ENCODE results near the gene GALNT16. TPM values are rescaled to one million over a fixed set of nuclear protein-coding genes. Genes with fewer than 3 reads are reported as not detected.

GALNT16 gene
- total and polyA plus RNA-seq, 4 donors, result 6.5 to 16.1 (median 8.9) TPM

DNA sequence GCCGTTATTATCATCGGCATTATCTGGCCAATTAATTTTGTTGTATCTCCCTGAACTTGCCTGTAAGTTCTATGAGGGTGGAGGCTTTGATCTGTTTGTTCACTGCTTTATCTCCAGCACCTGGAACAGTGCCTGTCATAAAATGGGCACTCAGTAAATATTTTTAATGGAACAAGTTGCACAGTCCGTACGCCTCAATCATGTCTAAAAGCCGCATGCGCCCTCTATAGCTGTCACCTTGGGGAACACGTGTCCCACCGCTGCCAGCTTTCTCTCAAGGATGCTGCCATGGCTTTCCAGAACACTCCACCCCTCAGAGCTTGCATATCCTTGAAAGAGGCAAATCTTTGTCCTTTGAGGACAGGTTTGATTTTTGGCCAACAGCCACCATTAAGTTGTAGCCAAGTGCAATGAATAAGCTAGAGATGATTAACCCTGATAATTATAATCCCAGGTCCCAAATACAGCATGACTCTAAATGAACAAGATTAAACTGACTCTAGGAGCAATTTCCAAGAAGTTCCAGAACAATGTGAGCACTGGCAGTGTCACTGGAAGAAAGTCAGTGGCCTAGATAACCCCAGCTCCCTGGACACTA lies 83.1 kb downstream of the GALNT16 start:
- H3K27me3 ChIP-seq (ENCODE audit: control insufficient read depth in 1 of 2, insufficient read depth in 2 of 2, low read length in 1 of 2), result no peaks in the 10 kb centered on the region
- no peak for ATAC-seq (ENCODE audit: low FRiP score)
- intact Hi-C loops (cut with DNase I), result no loop called here
- WGBS, 2 donors, result 44 to 55% methylated on average over 8 of the region's 8 CpGs
- no peak overlapping the region for H3K27ac ChIP-seq (ENCODE audit: low read depth in 1 of 2, low read length in 2 of 2)
- H3K36me3 ChIP-seq (ENCODE audit: control insufficient read depth in 1 of 2, insufficient read depth in 2 of 2, low read length in 1 of 2), result no peaks in the 10 kb centered on the region
- no peak overlapping the region for H3K4me3 ChIP-seq (ENCODE audit: low read length in 2 of 2)
- no peaks in the 10 kb centered on the region for H3K4me1 ChIP-seq (ENCODE audit: control insufficient read depth in 1 of 2, insufficient read depth in 2 of 2, low read length in 2 of 2)
- H3K9me3 ChIP-seq (ENCODE audit: control insufficient read depth, low read length), result no peaks in the 10 kb centered on the region
- DNase-seq, result no peak

DNA sequence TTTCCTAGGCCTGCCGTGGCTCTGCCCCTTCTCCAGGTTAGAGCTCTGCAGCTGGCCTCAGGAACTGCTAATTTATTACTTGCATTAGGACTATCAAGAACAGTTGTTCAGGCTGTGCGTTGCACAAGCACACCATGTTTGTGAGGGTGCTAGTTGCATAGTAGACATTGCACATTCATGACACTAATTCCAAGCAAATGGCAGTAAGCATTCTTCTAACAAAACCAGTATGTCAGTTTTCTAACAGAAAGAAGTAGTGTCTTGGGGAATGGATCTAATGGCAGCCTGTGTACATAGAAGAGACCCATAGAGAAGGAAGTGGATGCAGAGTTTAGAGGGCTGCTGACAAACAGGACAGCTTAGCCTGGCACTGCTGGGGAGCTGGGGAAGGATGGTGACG lies 84.2 kb downstream of the GALNT16 start:
- no peaks in the 10 kb centered on the region for H3K9me3 ChIP-seq (ENCODE audit: control insufficient read depth, low read length)
- H3K36me3 ChIP-seq (ENCODE audit: control insufficient read depth in 1 of 2, insufficient read depth in 2 of 2, low read length in 1 of 2), result no peaks in the 10 kb centered on the region
- no peaks in the 10 kb centered on the region for H3K27me3 ChIP-seq (ENCODE audit: control insufficient read depth in 1 of 2, insufficient read depth in 2 of 2, low read length in 1 of 2)
- WGBS, 2 donors, result 91 to 98% methylated on average over 3 of the region's 3 CpGs
- H3K4me3 ChIP-seq (ENCODE audit: low read length in 2 of 2), result no peak overlapping the region
- H3K4me1 ChIP-seq (ENCODE audit: control insufficient read depth in 1 of 2, insufficient read depth in 2 of 2, low read length in 2 of 2), result no peaks in the 10 kb centered on the region
- intact Hi-C loops (cut with DNase I), result no loop called here
- H3K27ac ChIP-seq (ENCODE audit: low read depth in 1 of 2, low read length in 2 of 2), result no peak overlapping the region
- ATAC-seq (ENCODE audit: low FRiP score) (no peak), DNase-seq (no peak)

DNA sequence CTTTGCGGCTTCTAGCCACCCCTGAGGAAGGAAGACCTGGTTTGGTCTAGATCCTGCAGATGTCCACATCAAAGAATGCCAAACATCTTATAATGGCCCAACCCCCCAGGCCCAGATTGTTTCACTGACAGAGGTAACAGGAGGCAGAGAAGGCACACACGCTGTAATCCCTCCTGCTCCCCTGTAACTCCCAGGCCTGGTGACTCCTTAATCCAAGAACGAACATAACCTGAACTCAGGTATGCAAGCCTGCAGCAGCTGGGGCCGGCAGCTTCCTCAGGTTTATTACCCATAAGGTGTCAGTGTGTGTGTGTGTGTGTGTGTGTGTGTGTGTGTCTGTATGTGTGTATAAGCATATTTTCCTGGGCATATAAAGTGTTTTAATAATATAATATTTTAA lies 85.4 kb downstream of the GALNT16 start:
- H3K36me3 ChIP-seq (ENCODE audit: control insufficient read depth in 1 of 2, insufficient read depth in 2 of 2, low read length in 1 of 2), result no peaks in the 10 kb centered on the region
- no peaks in the 10 kb centered on the region for H3K4me1 ChIP-seq (ENCODE audit: control insufficient read depth in 1 of 2, insufficient read depth in 2 of 2, low read length in 2 of 2)
- no peaks in the 10 kb centered on the region for H3K9me3 ChIP-seq (ENCODE audit: control insufficient read depth, low read length)
- 66 to 77% methylated on average over 4 of the region's 4 CpGs for WGBS, 2 donors
- DNase-seq, result no peak
- intact Hi-C loops (cut with DNase I), result no loop called here
- no peak overlapping the region for H3K27ac ChIP-seq (ENCODE audit: low read depth in 1 of 2, low read length in 2 of 2)
- no peaks in the 10 kb centered on the region for H3K27me3 ChIP-seq (ENCODE audit: control insufficient read depth in 1 of 2, insufficient read depth in 2 of 2, low read length in 1 of 2)
- ATAC-seq (ENCODE audit: low FRiP score), result no peak
- no peak overlapping the region for H3K4me3 ChIP-seq (ENCODE audit: low read length in 2 of 2)

DNA sequence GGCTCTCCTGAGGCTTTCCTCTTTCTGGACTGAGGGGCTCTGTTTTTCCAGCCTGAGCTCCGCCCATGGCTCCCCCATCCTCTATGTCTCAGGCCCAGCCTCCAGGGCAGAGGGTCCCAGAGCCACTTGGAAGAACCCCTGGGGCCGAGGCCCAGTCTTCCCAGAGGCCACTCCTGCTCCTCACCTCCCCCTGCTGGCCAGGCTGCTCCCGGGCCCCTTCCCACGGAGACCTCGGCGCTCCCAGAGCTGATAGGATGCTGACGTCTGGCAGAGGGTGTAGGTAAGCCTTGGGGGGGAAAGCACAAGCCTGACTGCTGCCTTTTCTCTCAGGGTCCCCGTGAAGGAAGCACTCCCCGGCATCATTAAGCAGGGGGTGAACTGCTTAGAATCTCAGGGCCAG lies 86.8 kb downstream of the GALNT16 start:
- intact Hi-C loops (cut with DNase I), result no loop called here
- no peak for ATAC-seq (ENCODE audit: low FRiP score)
- Histone ChIP-seq H3K4me3 (ENCODE audit: low read length in 2 of 2) (no peak overlapping the region), H3K9me3 (ENCODE audit: control insufficient read depth, low read length) (no peaks in the 10 kb centered on the region), H3K27ac (ENCODE audit: low read depth in 1 of 2, low read length in 2 of 2) (no peak overlapping the region), H3K36me3 (ENCODE audit: control insufficient read depth in 1 of 2, insufficient read depth in 2 of 2, low read length in 1 of 2) (no peaks in the 10 kb centered on the region), H3K27me3 (ENCODE audit: control insufficient read depth in 1 of 2, insufficient read depth in 2 of 2, low read length in 1 of 2) (no peaks in the 10 kb centered on the region), H3K4me1 (ENCODE audit: control insufficient read depth in 1 of 2, insufficient read depth in 2 of 2, low read length in 2 of 2) (no peaks in the 10 kb centered on the region)
- 39 to 40% methylated on average over 9 of the region's 9 CpGs for WGBS, 2 donors
- peak in 1 of 2 donors; percentile 82 for DNase-seq

DNA sequence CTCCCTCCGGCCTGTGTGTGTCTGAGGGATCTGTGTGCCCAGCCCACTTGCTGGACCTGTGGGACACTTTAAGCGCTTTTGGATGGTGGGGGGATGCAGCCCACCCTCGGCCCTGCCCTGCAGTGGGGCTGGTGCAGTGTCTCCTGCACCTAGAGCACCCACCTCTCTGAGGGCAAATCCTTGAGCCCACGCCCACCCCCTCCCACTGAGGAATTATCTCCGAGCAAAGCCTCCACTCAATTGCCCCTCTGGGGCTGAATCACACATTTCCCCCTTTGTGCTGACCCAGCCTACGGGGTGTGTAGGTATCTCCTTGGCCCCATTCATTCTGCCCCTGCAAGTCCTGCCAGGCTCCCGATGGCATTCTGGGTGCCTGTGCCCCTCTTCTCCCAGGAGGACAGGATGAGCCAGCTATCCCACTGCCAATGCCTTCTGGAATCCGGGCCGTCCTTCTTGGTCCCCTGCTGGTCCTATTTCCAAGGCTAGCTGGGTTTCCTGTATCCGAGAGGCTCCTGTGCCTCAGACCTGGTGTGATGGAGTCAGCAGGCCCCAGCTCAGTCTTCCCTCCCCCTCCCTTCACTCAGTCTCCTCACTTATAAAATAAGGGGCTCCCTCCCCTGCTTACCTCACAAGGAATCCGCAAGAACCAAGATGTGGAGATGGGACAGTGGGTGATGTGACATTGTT lies 89.3 kb downstream of the GALNT16 start:
- no peaks in the 10 kb centered on the region for H3K27me3 ChIP-seq (ENCODE audit: control insufficient read depth in 1 of 2, insufficient read depth in 2 of 2, low read length in 1 of 2)
- H3K4me1 ChIP-seq (ENCODE audit: control insufficient read depth in 1 of 2, insufficient read depth in 2 of 2, low read length in 2 of 2), result no peaks in the 10 kb centered on the region
- no peak overlapping the region for H3K4me3 ChIP-seq (ENCODE audit: low read length in 2 of 2)
- DNase-seq, result no peak
- no peaks in the 10 kb centered on the region for H3K9me3 ChIP-seq (ENCODE audit: control insufficient read depth, low read length)
- no peaks in the 10 kb centered on the region for H3K36me3 ChIP-seq (ENCODE audit: control insufficient read depth in 1 of 2, insufficient read depth in 2 of 2, low read length in 1 of 2)
- ATAC-seq (ENCODE audit: low FRiP score), result no peak
- intact Hi-C loops (cut with DNase I), result no loop called here
- WGBS, 2 donors, result 87 to 91% methylated on average over 11 of the region's 11 CpGs
- no peak overlapping the region for H3K27ac ChIP-seq (ENCODE audit: low read depth in 1 of 2, low read length in 2 of 2)

DNA sequence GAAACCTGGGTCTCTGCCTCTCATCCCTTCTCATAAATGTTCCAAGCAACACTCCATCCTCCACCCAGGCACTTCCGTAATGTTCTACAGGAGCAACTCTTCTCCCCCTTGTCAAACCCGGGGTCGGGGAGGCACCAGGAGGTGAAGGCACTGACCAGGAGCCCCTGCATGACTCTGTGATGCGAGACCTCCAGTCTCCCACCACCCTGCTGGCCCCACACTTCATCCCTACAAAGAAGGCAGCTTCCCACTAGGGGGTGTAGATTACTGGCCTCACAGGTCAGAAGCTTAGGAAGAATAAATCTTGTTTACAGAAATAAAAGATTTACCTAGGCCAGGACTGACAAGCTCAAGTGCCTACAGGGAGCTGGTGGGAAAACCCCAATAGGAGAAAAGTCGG lies 90.9 kb downstream of the GALNT16 start:
- WGBS, 2 donors, result 84 to 89% methylated on average over 5 of the region's 5 CpGs
- ATAC-seq (ENCODE audit: low FRiP score), result no peak
- Histone ChIP-seq H3K9me3 (ENCODE audit: control insufficient read depth, low read length) (no peaks in the 10 kb centered on the region), H3K4me3 (ENCODE audit: low read length in 2 of 2) (no peak overlapping the region), H3K36me3 (ENCODE audit: control insufficient read depth in 1 of 2, insufficient read depth in 2 of 2, low read length in 1 of 2) (no peaks in the 10 kb centered on the region), H3K27ac (ENCODE audit: low read depth in 1 of 2, low read length in 2 of 2) (no peak overlapping the region), H3K27me3 (ENCODE audit: control insufficient read depth in 1 of 2, insufficient read depth in 2 of 2, low read length in 1 of 2) (no peaks in the 10 kb centered on the region), H3K4me1 (ENCODE audit: control insufficient read depth in 1 of 2, insufficient read depth in 2 of 2, low read length in 2 of 2) (no peaks in the 10 kb centered on the region)
- intact Hi-C loops (cut with DNase I), result loop anchor here in 1 of 2 donors (10.0 kb wide), 1 partner anchor 86 kb away; the partner anchor contains the start of gene GALNT16
- no peak for DNase-seq

DNA sequence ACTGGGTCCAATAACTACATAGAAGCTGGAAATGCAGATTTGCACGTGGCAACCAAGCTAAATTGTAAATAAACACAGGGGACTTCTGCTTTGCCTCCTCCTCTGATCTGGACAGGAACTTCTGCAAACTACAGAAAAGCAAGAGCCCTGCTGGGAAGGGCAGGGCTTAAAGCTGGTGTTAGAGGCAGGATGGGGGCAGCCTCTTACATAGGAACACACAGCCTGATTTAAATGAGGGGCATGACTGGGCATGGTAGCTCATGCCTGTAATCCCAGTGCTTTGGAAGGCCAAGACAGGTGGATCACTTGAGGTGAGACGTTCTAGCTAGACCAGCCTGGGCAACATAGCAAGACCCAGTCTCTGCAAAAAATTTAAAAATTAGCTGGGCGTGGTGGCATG lies 91.4 kb downstream of the GALNT16 start:
- no peaks in the 10 kb centered on the region for H3K4me1 ChIP-seq (ENCODE audit: control insufficient read depth in 1 of 2, insufficient read depth in 2 of 2, low read length in 2 of 2)
- no peak overlapping the region for H3K4me3 ChIP-seq (ENCODE audit: low read length in 2 of 2)
- intact Hi-C loops (cut with DNase I), result loop anchor here in 1 of 2 donors (10.0 kb wide), 1 partner anchor 87 kb away; the partner anchor contains the start of gene GALNT16
- DNase-seq (no peak), ATAC-seq (ENCODE audit: low FRiP score) (no peak)
- H3K36me3 ChIP-seq (ENCODE audit: control insufficient read depth in 1 of 2, insufficient read depth in 2 of 2, low read length in 1 of 2), result no peaks in the 10 kb centered on the region
- H3K27ac ChIP-seq (ENCODE audit: low read depth in 1 of 2, low read length in 2 of 2), result no peak overlapping the region
- 71 to 72% methylated on average over 3 of the region's 3 CpGs for WGBS, 2 donors
- H3K27me3 ChIP-seq (ENCODE audit: control insufficient read depth in 1 of 2, insufficient read depth in 2 of 2, low read length in 1 of 2), result no peaks in the 10 kb centered on the region
- no peaks in the 10 kb centered on the region for H3K9me3 ChIP-seq (ENCODE audit: control insufficient read depth, low read length)

DNA sequence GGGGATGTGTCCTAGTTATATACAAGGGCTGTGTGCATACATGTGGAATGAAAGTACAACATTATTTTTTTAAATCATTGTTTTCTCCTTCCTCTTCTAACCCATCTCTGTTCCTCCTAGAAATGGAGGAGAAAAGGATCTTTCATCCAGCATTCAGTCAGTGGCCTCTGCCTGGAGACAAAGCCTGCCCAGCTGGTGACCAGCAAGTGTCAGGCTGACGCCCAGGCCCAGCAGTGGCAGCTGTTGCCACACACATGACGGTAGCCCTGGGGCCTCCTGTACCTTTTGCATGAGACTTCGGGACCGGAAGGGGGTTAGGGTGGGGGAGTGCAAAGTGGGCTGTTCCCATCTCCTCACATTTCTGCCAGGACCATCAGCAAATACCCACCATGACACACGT lies 92.0 kb downstream of the GALNT16 start:
- Histone ChIP-seq H3K27me3 (ENCODE audit: control insufficient read depth in 1 of 2, insufficient read depth in 2 of 2, low read length in 1 of 2) (no peaks in the 10 kb centered on the region), H3K4me1 (ENCODE audit: control insufficient read depth in 1 of 2, insufficient read depth in 2 of 2, low read length in 2 of 2) (no peaks in the 10 kb centered on the region), H3K36me3 (ENCODE audit: control insufficient read depth in 1 of 2, insufficient read depth in 2 of 2, low read length in 1 of 2) (no peaks in the 10 kb centered on the region), H3K27ac (ENCODE audit: low read depth in 1 of 2, low read length in 2 of 2) (no peak overlapping the region), H3K4me3 (ENCODE audit: low read length in 2 of 2) (no peak overlapping the region), H3K9me3 (ENCODE audit: control insufficient read depth, low read length) (no peaks in the 10 kb centered on the region)
- ATAC-seq (ENCODE audit: low FRiP score) (no peak), DNase-seq (no peak)
- WGBS, 2 donors, result 85 to 89% methylated on average over 5 of the region's 5 CpGs
- intact Hi-C loops (cut with DNase I), result loop anchor here in 1 of 2 donors (10.0 kb wide), 1 partner anchor 87 kb away; the partner anchor contains the start of gene GALNT16

DNA sequence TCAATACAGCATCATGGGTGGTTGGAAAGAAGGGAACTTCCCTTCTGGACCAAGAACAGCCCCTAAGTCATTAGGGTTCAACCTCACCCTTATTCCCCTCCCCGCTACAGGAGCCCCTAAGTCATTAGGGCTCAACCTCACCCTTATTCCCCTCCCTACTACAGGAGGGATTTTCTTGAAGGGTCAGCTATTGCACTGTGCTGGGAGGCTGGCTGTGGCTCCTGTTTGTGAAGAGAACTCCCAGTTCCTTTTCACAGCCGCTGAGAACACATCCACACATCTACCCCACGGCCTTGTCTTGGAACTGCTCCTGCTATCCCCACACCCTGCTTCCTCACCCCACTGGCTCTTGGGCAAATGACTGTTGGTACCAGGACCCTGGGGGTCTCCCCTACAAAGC lies 93.2 kb downstream of the GALNT16 start:
- no peak for DNase-seq
- Histone ChIP-seq H3K27ac (ENCODE audit: low read depth in 1 of 2, low read length in 2 of 2) (no peak overlapping the region), H3K9me3 (ENCODE audit: control insufficient read depth, low read length) (no peaks in the 10 kb centered on the region), H3K36me3 (ENCODE audit: control insufficient read depth in 1 of 2, insufficient read depth in 2 of 2, low read length in 1 of 2) (no peaks in the 10 kb centered on the region), H3K27me3 (ENCODE audit: control insufficient read depth in 1 of 2, insufficient read depth in 2 of 2, low read length in 1 of 2) (no peaks in the 10 kb centered on the region), H3K4me3 (ENCODE audit: low read length in 2 of 2) (no peak overlapping the region), H3K4me1 (ENCODE audit: control insufficient read depth in 1 of 2, insufficient read depth in 2 of 2, low read length in 2 of 2) (no peaks in the 10 kb centered on the region)
- no peak for ATAC-seq (ENCODE audit: low FRiP score)
- intact Hi-C loops (cut with DNase I), result loop anchor here in 1 of 2 donors (10.0 kb wide), 1 partner anchor 88 kb away; the partner anchor contains the start of gene GALNT16
- 95 to 96% methylated on average over 3 of the region's 3 CpGs for WGBS, 2 donors
